A204.1 (cell line): ENCODE data around the gene DUSP22.
"Not testable (repeated sequence)": the region's sequence is repeated elsewhere in the genome, so short reads cannot be mapped to it uniquely, and the experiment has no call there.

ENCODE experiments used
- FAIRE-seq: peaks from 2 replicates; lab custom pipeline; 2012; peaks lifted over from hg19 to GRCh38; lab: Jason Lieb, UNC

The DUSP22 gene

GRCh38 chr6:280775-281468 lies 11.4 kb upstream of the DUSP22 start:
- no peak for FAIRE-seq

- FAIRE-seq, result no peak
These were observed 10.7 kb upstream of the DUSP22 start for GRCh38 chr6:281469-282103.

GRCh38 chr6:282177-282866 lies 10.0 kb upstream of the DUSP22 start:
- FAIRE-seq, result no peak

GRCh38 chr6:282867-283416 lies 9.3 kb upstream of the DUSP22 start:
- no peak for FAIRE-seq

GRCh38 chr6:284486-284885 lies 7.8 kb upstream of the DUSP22 start:
- no peak for FAIRE-seq

GRCh38 chr6:285030-285771 lies 7.1 kb upstream of the DUSP22 start:
- no peak for FAIRE-seq

- FAIRE-seq, result not testable (repeated sequence)
These were observed 6.4 kb upstream of the DUSP22 start for GRCh38 chr6:285902-286301.

- FAIRE-seq, result no peak
These were observed 5.4 kb upstream of the DUSP22 start for GRCh38 chr6:286681-287488.

GRCh38 chr6:287489-287860 lies 4.8 kb upstream of the DUSP22 start:
- FAIRE-seq, result no peak

- FAIRE-seq, result no peak
These were observed 3.4 kb upstream of the DUSP22 start for GRCh38 chr6:288866-289265.

- no peak for FAIRE-seq
These were observed 2.0 kb upstream of the DUSP22 start for GRCh38 chr6:290111-290922.

- no peak for FAIRE-seq
These were observed 1.0 kb upstream of the DUSP22 start for GRCh38 chr6:291204-291696.

- no peak for FAIRE-seq
These were observed 362 bp downstream of the DUSP22 start for GRCh38 chr6:292506-293192.

- no peak for FAIRE-seq
These were observed 1.2 kb downstream of the DUSP22 start for GRCh38 chr6:293193-294174.

GRCh38 chr6:294656-295565 lies 2.6 kb downstream of the DUSP22 start:
- no peak for FAIRE-seq

- FAIRE-seq, result no peak
These were observed 4.2 kb downstream of the DUSP22 start for GRCh38 chr6:296151-297122.
